Measurements from ENCODE around the gene DAO.

The DAO gene

GRCh38 chr12:108928695-108929094, 48.8 kb downstream of the DAO start:
- no peak for DNase-seq

GRCh38 chr12:108930155-108930554, 50.3 kb downstream of the DAO start:
- DNase-seq, result no peak

GRCh38 chr12:108930756-108931155, 50.9 kb downstream of the DAO start:
- DNase-seq, result no peak

- DNase-seq, result no peak
These were observed 54.1 kb downstream of the DAO start for GRCh38 chr12:108933949-108934348.

GRCh38 chr12:108935159-108935763, 55.4 kb downstream of the DAO start:
- DNase-seq, result no peak

- no peak for DNase-seq
These were observed 58.5 kb downstream of the DAO start for GRCh38 chr12:108938247-108938924.

- DNase-seq, result no peak
These were observed 59.7 kb downstream of the DAO start for GRCh38 chr12:108939594-108939993.

GRCh38 chr12:108940138-108940537, 60.2 kb downstream of the DAO start:
- no peak for DNase-seq

GRCh38 chr12:108947097-108947496, 67.2 kb downstream of the DAO start:
- no peak for DNase-seq

GRCh38 chr12:108948367-108948766, 68.5 kb downstream of the DAO start:
- no peak for DNase-seq

- no peak for DNase-seq
These were observed 70.1 kb downstream of the DAO start for GRCh38 chr12:108949976-108950375.

Data from NCI-H1048 (cell line).